Endothelial cell of umbilical vein (primary cell): ENCODE results near the gene ENPEP. TPM values are rescaled to one million over a fixed set of nuclear protein-coding genes. Genes with fewer than 3 reads are reported as not detected.
A peak's percentile ranks its signal among the peaks of the same experiment; 100 is the strongest.

Experiments used
- BruUV-seq: library from RNA; stranded (reverse); fragments of 400-500 nt; replicated peaks from 2 replicates; lab custom pipeline; 2021; lab: Mats Ljungman, UMichigan
- CTCF ChIA-PET: fragments of 300-600, 350-600 bp; sonication (Branson Sonifier 250); formaldehyde crosslinking; loops from one replicate; lab custom pipeline; 2021; ENCODE audit warnings: antibody characterized with exemption, inconsistent platforms; lab: Charles Lee
- POLR2A ChIA-PET: fragments of 300-600, 350-600 bp; sonication (Branson Sonifier 250); formaldehyde crosslinking; loops from one replicate; lab custom pipeline; 2021; ENCODE audit warnings: antibody characterized with exemption, inconsistent platforms; lab: Charles Lee
- DNase-seq: peaks from one replicate; pipeline ENCODE4 v3.0.0-alpha.2; 2011; ENCODE audit warnings: low read depth, low spot score
- FAIRE-seq: peaks from 2 replicates; lab custom pipeline; 2011; peaks lifted over from hg19 to GRCh38; lab: Jason Lieb, UNC
- H2AFZ ChIP-seq: 2 replicates; pipeline ENCODE4 v1.6.0; 2012; ENCODE audit warnings: low read depth, low read length, control low read depth, inconsistent platforms
- H3K27ac ChIP-seq: 2 replicates; pipeline ENCODE4 v1.5.1; 2011; ENCODE audit warnings: low read depth, mild to moderate bottlenecking, control low read depth, low read length, moderate library complexity; ENCODE audit not compliant: insufficient read depth
- H3K27me3 ChIP-seq, 2 experiments: 2 replicates each; pipeline versions ENCODE4 v1.6.0 to v1.6.1; 2011; ENCODE audit warnings: low read length in 2 of 2, mixed read lengths in 1 of 2; ENCODE audit not compliant: control insufficient read depth in 2 of 2, insufficient read depth in 2 of 2
- H3K36me3 ChIP-seq, 2 experiments: 2 replicates in 1 of 2; 3 replicates in 1 of 2; pipeline ENCODE4 v1.5.1; 2011; ENCODE audit warnings: low read length in 2 of 2, mild to moderate bottlenecking in 1 of 2, moderate library complexity in 1 of 2; ENCODE audit not compliant: control insufficient read depth in 2 of 2, insufficient read depth in 2 of 2; ENCODE audit errors: extremely low read depth in 1 of 2
- H3K4me1 ChIP-seq: 3 replicates; pipeline ENCODE4 v1.5.1; 2011; ENCODE audit warnings: mild to moderate bottlenecking, low read length; ENCODE audit not compliant: control insufficient read depth, insufficient read depth; ENCODE audit errors: extremely low read depth
- H3K4me2 ChIP-seq: 2 replicates; pipeline ENCODE4 v1.6.1; 2011; ENCODE audit warnings: low read length, control low read depth, mixed read lengths; ENCODE audit not compliant: insufficient read depth
- H3K4me3 ChIP-seq, 3 experiments: fragments of 200-600 bp in 1 of 3; sonication (generic), shearing (Covaris generic) in 1 of 3; replicated peaks in 1 of 3; 2 replicates each; pipeline ENCODE4 v1.5.1; 2011 to 2016; ENCODE audit warnings: control low read depth in 3 of 3, low read length in 3 of 3, mild to moderate bottlenecking in 2 of 3, inconsistent platforms in 1 of 3, low read depth in 1 of 3, moderate library complexity in 1 of 3; ENCODE audit not compliant: insufficient read depth in 1 of 3
- H3K79me2 ChIP-seq: 2 replicates; pipeline ENCODE4 v1.6.0; 2012; ENCODE audit warnings: low read length, inconsistent platforms; ENCODE audit not compliant: control insufficient read depth, insufficient read depth
- H3K9ac ChIP-seq: replicated peaks from 2 replicates; pipeline ENCODE3; 2011; ENCODE audit warnings: low read length, control low read depth; ENCODE audit not compliant: insufficient read depth; ENCODE audit errors: extremely low read depth
- H3K9me1 ChIP-seq: replicated peaks from 3 replicates; pipeline ENCODE4 v1.6.0; 2011; ENCODE audit warnings: mild to moderate bottlenecking, low read length; ENCODE audit not compliant: control insufficient read depth, insufficient read depth; ENCODE audit errors: extremely low read depth
- H3K9me3 ChIP-seq: replicated peaks from 2 replicates; pipeline ENCODE4 v1.5.1; 2012; ENCODE audit warnings: low read length, inconsistent platforms; ENCODE audit not compliant: control insufficient read depth, insufficient read depth
- H4K20me1 ChIP-seq: replicated peaks from 2 replicates; pipeline ENCODE3; 2011; ENCODE audit warnings: mild to moderate bottlenecking, low read length; ENCODE audit not compliant: control insufficient read depth, insufficient read depth; ENCODE audit errors: extremely low read depth
- EZH2 ChIP-seq: IDR thresholded peaks from 2 replicates; pipeline ENCODE4 v1.6.1; 2012; ENCODE audit warnings: borderline replicate concordance, low read depth, mild to moderate bottlenecking, moderate library complexity, low read length, inconsistent platforms; ENCODE audit not compliant: severe bottlenecking
- FOS ChIP-seq: IDR thresholded peaks from 2 replicates; pipeline ENCODE4 v1.6.1; 2011; ENCODE audit warnings: mild to moderate bottlenecking, low read length, moderate library complexity, borderline replicate concordance; ENCODE audit not compliant: insufficient read depth
- GATA2 ChIP-seq: IDR thresholded peaks from 2 replicates; pipeline ENCODE4 v1.7.0; 2011; ENCODE audit warnings: low read depth, mild to moderate bottlenecking, moderate library complexity, mixed read lengths, low read length; ENCODE audit not compliant: insufficient read length, insufficient read depth
- JUN ChIP-seq: IDR thresholded peaks from 2 replicates; pipeline ENCODE4 v1.6.1; 2011; ENCODE audit warnings: borderline replicate concordance, low read depth; ENCODE audit not compliant: insufficient read length, insufficient read depth
- POLR2A ChIP-seq: IDR thresholded peaks from 2 replicates; pipeline ENCODE4 v1.6.1; 2012; ENCODE audit warnings: low read depth, mild to moderate bottlenecking, control low read depth, low read length
- POLR2AphosphoS5 ChIP-seq: IDR thresholded peaks from 2 replicates; pipeline ENCODE4 v1.6.1; 2012; ENCODE audit warnings: low read depth, mild to moderate bottlenecking, control low read depth, low read length, moderate library complexity; ENCODE audit not compliant: insufficient read depth
- dilution Hi-C: fragments of 300-500 bp; cut with MboI; formaldehyde crosslinking; loops from one replicate; pipeline ENCODE4 v1.15.0; 2019; ENCODE audit warnings: low sequenced_read_pairs; ENCODE audit not compliant: extremely low pct_ligation_motif_present
- intact Hi-C: fragments of 100-400 bp; cut with micrococcal nuclease; formaldehyde crosslinking; loops from one replicate; pipeline ENCODE4 v1.10.0; 2022
- polyA plus RNA-seq, 4 experiments: library from polyadenylated mRNA; depleted of rRNA in 3 of 4; stranded (reverse) in 3 of 4; unstranded in 1 of 4; fragments of >200 nt; gene quantifications; 2 replicates each; pipeline versions ENCODE4 v1.2.1 to v1.2.3, GENCODE V29; 2011 to 2012; ENCODE audit warnings: missing spikeins in 1 of 4
- total RNA-seq: library from RNA; stranded (reverse); gene quantifications from 2 replicates; pipeline ENCODE4 v1.2.3, GENCODE V29; 2021
- TF ChIP-seq, protein P1 (sequence below), 2 donors: IDR thresholded peaks; 1 replicate in 1 of 2; 2 replicates in 1 of 2; pipeline ENCODE4 v1.5.1; 2011; ENCODE audit warnings: low read length in 2 of 2, mild to moderate bottlenecking in 2 of 2, moderate library complexity in 2 of 2, control low read depth in 1 of 2, inconsistent platforms in 1 of 2, low read depth in 1 of 2; ENCODE audit not compliant: insufficient read depth in 1 of 2; ENCODE audit errors: extremely low read depth in 1 of 2
- TF ChIP-seq, protein P2 (sequence below): IDR thresholded peaks from 2 replicates; pipeline ENCODE4 v1.6.1; 2011; ENCODE audit not compliant: insufficient read depth, insufficient read length

The ENPEP gene
- total and polyA plus RNA-seq, 2 donors (not counting 3 experiments of a cell fraction or from before 2014, with no cell fraction given), result not detected

DNA sequence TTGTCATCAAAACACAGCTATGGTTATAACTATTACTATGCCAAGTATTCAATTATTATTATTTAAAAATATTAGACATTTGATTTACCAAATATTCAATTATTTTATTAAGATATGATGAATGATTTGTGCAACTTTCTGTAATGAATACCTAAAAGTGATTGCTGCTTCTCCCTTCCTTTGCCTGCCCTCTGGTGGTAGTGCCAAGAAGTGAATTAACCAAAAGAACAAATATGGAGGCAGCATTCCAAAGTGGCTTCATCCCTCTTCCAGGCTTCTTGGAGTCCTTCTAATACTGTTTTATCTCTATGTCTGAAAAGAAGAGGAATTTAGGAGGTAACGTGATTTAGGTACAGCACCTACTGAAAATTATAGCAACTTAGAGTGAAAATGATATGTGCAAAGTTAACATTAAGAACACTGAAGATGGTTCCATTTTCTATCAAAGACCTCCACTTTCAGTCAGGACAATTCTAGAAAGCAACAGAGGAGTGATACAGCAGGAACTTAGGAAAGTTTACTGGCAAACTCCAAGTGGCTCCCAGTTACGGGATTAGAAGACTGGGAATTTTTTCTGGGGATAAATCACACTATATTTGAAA lies 43.0 kb downstream of the ENPEP start:
- ChIA-PET POLR2A (interaction anchor here (0.6 kb wide), 1 partner anchor 1926 kb away, joined by 7 read pairs; no protein-coding TSS in a partner anchor), CTCF (interaction anchor here (0.6 to 17.2 kb wide), 14 partner anchors 9 to 1512 kb away, joined by 3 to 527 read pairs (median 4); no protein-coding TSS in a partner anchor)
- Histone ChIP-seq H3K27me3 (peaks cover 0 to 4% of the 10 kb centered on the region in 2 experiments), H3K9ac (no peak overlapping the region), H3K9me3 (no peaks in the 10 kb centered on the region), H2AFZ (no peak overlapping the region), H3K79me2 (no peaks in the 10 kb centered on the region), H3K27ac (no peak overlapping the region), H3K36me3 (no peaks in the 10 kb centered on the region), H3K9me1 (no peaks in the 10 kb centered on the region), H3K4me2 (no peak overlapping the region), H3K4me3 (no peak overlapping the region), H3K4me1 (peaks cover 18% of the 10 kb centered on the region), H4K20me1 (no peaks in the 10 kb centered on the region)
- FAIRE-seq (no peak), DNase-seq (peak; percentile 33)
- dilution Hi-C loops (no loop called here), intact Hi-C loops (loop anchor here (5.0 to 10.0 kb wide), 4 partner anchors 322 to 1516 kb away; partner anchors contain the start of gene ELOVL6)
- no TSS peak for BruUV-seq
- TF ChIP-seq POLR2A (no peak), GATA2 (no peak)
- TF ChIP-seq, protein P1, sequence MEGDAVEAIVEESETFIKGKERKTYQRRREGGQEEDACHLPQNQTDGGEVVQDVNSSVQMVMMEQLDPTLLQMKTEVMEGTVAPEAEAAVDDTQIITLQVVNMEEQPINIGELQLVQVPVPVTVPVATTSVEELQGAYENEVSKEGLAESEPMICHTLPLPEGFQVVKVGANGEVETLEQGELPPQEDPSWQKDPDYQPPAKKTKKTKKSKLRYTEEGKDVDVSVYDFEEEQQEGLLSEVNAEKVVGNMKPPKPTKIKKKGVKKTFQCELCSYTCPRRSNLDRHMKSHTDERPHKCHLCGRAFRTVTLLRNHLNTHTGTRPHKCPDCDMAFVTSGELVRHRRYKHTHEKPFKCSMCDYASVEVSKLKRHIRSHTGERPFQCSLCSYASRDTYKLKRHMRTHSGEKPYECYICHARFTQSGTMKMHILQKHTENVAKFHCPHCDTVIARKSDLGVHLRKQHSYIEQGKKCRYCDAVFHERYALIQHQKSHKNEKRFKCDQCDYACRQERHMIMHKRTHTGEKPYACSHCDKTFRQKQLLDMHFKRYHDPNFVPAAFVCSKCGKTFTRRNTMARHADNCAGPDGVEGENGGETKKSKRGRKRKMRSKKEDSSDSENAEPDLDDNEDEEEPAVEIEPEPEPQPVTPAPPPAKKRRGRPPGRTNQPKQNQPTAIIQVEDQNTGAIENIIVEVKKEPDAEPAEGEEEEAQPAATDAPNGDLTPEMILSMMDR (IDR thresholded peaks at IDR 0.05; ENCODE audit: extremely low read depth in 1 of 2, insufficient read depth in 1 of 2, low read depth in 1 of 2, low read length in 2 of 2), result peak; percentile 56 to 60

DNA sequence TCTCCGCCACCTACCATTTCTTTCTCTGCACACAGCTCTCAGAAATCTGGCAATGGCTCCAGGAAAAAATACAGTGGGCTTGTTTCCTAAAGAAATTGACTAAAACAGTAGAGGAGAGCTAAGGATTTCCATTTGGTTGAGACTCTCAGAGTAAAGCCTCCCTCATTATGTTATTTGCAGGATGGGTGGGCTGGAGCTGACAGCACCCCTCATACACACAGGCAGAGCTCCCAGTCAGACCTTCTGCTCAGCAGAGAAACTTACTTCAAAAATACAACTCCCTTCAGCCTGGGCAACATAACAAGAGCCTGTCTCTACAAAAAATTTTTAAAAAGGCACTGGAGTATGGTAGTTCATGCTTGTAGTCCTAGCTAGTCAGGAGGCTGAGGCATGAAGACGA lies 44.9 kb downstream of the ENPEP start:
- ChIA-PET POLR2A (interaction anchor here (0.5 kb wide), 1 partner anchor 12 kb away, joined by 4 read pairs; no protein-coding TSS in a partner anchor), CTCF (interaction anchor here (0.9 to 17.2 kb wide), 7 partner anchors 10 to 519 kb away, joined by 3 to 527 read pairs (median 7); no protein-coding TSS in a partner anchor)
- Histone ChIP-seq H3K4me2 (no peak overlapping the region), H3K79me2 (no peaks in the 10 kb centered on the region), H4K20me1 (no peaks in the 10 kb centered on the region), H3K9me1 (no peaks in the 10 kb centered on the region), H3K27me3 (peaks cover 0 to 4% of the 10 kb centered on the region in 2 experiments), H3K9ac (no peak overlapping the region), H3K4me1 (peaks cover 9% of the 10 kb centered on the region), H3K9me3 (no peaks in the 10 kb centered on the region), H2AFZ (no peak overlapping the region), H3K27ac (no peak overlapping the region), H3K36me3 (no peaks in the 10 kb centered on the region), H3K4me3 (no peak overlapping the region)
- DNase-seq (no peak), FAIRE-seq (no peak)
- dilution Hi-C loops, result no loop called here
- no TSS peak for BruUV-seq
- intact Hi-C loops, result no loop called here
- TF ChIP-seq, protein P1 (IDR thresholded peaks at IDR 0.05; ENCODE audit: extremely low read depth in 1 of 2, insufficient read depth in 1 of 2, low read depth in 1 of 2, low read length in 2 of 2), result no peak
- TF ChIP-seq POLR2AphosphoS5 (no peak), JUN (no peak), FOS (no peak), EZH2 (no peak)
- TF ChIP-seq, protein P2, sequence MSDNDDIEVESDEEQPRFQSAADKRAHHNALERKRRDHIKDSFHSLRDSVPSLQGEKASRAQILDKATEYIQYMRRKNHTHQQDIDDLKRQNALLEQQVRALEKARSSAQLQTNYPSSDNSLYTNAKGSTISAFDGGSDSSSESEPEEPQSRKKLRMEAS, result no peak
